ENCODE measurements around the gene SIGMAR1. TPM values are rescaled to one million over a fixed set of nuclear protein-coding genes. Genes with fewer than 3 reads are reported as not detected.
"Not testable (repeated sequence)": the region's sequence is repeated elsewhere in the genome, so short reads cannot be mapped to it uniquely, and the experiment has no call there.

Gene SIGMAR1
- polyA plus RNA-seq, 10 donors: 35.5 to 60.7 (median 47.0) TPM

DNA sequence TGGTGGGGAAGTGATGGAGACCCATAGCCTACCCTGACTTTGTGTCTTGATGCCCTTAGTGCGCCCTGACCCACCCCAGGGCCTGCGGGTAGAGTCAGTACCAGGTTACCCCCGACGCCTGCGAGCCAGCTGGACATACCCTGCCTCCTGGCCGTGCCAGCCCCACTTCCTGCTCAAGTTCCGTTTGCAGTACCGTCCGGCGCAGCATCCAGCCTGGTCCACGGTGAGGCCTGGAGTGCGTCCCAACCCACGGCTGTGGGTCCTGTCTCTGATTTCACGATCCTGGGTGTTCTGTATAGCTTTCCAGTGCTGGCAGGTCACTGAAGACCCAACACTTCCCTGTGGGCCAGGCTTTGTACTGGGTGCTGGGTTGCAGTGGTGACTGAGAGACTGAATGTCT, 20.9 kb upstream of the SIGMAR1 start:
- no peak for DNase-seq

DNA sequence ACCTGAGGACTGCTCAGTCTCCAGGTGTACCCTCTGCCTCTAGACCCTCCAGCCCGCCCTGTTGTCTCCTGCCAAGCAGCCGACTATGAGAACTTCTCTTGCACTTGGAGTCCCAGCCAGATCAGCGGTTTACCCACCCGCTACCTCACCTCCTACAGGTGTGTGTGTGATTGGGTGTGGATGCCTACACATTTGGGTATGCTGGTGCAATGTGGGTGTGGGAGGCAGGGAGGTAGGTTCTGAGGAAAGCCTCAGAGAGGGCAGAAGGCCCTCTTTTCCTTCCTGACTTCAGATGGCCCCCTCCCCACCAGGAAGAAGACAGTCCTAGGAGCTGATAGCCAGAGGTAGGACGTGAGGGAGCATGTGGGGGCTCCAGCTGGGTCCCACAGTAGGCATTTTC, 19.4 kb upstream of the SIGMAR1 start:
- no peak for DNase-seq

DNA sequence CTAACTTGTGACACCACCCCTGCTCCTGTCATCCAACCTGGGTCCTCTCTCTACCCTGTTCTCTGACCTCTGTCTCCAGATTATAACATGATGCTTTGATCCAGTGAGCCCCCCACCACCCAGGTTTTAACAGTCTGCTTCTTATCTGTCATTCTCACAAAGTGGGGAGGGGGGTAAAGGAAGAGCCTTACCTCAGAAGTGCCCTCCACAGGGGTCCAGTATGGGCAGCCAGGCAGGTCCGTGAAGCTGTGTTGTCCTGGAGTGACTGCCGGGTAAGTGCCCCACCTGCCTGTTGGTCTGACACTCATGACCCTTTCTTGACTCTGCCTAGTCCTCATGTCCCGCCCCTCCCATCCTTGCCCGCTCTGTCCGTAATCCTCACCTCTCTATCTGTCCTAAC, 17.8 kb upstream of the SIGMAR1 start:
- DNase-seq: no peak

GRCh38 chr9:34654323-34655051, 16.9 kb upstream of the SIGMAR1 start:
- peak; percentile 75 to 91 (median 84) for DNase-seq

- peak; percentile 54 to 92 (median 79) for DNase-seq
Measured at GRCh38 chr9:34653151-34654072, 15.8 kb upstream of the SIGMAR1 start.

GRCh38 chr9:34652602-34653000, 15.0 kb upstream of the SIGMAR1 start:
- peak in 1 of 3 donors; percentile 55 for DNase-seq

DNA sequence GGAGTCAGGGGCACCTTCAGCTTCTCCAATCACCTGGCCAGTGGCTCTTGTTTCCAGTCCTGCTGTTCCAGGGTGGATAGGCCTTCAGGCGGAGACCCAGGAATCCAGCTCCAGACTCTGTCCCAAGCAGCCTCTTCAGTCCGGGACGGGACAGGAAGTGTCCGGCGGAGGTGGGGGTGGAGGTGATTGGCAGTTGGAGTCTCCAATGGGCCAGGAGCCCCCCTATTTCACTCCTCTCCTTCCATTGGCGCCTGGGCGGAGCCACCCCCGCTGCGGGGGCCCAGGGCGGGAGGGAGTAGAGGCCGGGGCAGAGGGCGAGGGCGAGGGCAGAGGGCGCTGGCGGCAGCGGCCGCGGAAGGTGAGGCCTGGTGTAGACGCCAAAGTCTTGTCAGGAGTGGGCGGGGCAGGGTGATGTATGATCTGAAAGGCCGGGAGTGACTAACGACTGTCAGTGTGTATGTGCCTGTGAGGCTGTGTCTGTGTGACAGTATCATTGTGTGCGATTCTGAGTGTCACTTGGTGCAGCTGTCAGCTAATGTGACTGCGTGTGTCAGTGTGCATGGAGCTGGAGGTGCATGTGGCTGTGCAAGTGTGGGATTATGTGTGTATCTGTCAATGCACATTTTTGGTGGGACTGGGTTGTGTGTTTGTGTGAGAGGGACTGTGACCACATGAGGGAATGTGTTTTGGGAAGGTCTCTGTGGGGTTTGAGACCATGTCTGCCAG, 14.5 kb upstream of the SIGMAR1 start, which contains the start of gene IL11RA:
Gene IL11RA, plus strand, starts transcription at position 310 of the 726 bp plus-strand sequence. CDS start 3,033 bp downstream, outside the sequence.
- peak; percentile 90 to 96 (median 91) for DNase-seq

GRCh38 chr9:34651321-34651720, 13.7 kb upstream of the SIGMAR1 start:
- DNase-seq: peak in 1 of 3 donors; percentile 37

- DNase-seq: peak in 1 of 3 donors; percentile 29
Measured at GRCh38 chr9:34650816-34651215, 13.2 kb upstream of the SIGMAR1 start.

DNA sequence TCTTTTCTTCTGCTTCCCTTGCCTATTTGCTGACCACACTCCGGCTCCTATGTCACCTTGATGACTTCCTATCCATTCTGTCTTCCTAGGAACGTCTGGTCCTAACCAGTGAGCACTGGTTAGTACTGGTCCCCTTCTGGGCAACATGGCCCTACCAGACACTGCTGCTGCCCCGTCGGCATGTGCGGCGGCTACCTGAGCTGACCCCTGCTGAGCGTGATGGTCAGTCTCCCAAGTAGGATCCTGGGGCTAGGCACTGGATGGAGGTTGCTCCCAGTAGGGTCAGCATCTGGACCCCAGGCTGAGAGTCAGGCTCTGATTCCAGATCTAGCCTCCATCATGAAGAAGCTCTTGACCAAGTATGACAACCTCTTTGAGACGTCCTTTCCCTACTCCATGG, 11.1 kb upstream of the SIGMAR1 start:
- DNase-seq: no peak

GRCh38 chr9:34647651-34648050, 10.1 kb upstream of the SIGMAR1 start:
- no peak for DNase-seq

- no peak for DNase-seq
Measured at GRCh38 chr9:34647084-34647403, 9.5 kb upstream of the SIGMAR1 start.

DNA sequence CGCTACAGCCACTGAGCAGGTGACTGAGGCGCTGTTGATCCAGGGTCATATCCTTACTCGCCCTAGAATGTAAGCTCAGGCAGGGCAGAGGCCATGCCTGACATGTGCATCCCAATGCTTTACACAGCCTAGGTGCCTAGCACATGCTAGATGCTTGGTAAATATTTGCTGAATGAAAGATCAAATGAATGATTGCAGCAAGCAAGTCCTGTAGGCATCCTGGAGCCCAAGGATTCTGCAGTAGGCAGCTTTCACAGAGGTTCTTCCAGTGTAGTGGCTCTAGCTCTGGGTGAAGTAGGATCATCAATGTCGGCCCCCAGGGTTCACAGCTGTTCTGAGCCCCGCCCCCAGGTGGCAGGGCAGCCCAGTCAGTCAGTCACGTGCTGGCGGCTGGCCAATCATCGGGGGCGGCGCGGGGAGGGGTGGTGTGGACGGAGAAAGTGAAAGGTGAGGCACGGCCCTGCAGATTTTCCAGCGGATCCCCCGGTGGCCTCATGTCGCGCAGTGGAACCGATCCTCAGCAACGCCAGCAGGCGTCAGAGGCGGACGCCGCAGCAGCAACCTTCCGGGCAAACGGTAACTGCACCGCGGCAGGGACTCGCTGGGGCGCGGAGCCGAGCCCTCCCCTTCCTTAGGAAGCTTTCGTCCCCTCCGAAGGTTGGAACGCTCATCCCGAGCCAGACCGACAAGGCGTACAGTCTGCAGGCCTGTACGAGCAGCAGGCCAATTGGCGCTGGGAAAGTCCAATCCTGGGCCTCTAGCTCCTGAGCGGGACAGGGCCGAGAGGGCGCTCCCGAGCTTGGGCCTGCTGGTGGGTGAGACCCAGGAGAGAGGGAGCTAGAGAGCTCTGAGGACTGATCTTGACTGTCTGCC, 8.9 kb upstream of the SIGMAR1 start, which contains the start of gene GALT:
Gene GALT, plus strand, starts transcription at position 465 of the 873 bp plus-strand sequence. Its CDS starts 30 bp downstream, at position 495.
- peak; percentile 88 to 95 (median 88) for DNase-seq

GRCh38 chr9:34644766-34645314, 7.3 kb upstream of the SIGMAR1 start:
- no peak for DNase-seq

- no peak for DNase-seq
Measured at GRCh38 chr9:34642679-34643078, 5.1 kb upstream of the SIGMAR1 start.

DNA sequence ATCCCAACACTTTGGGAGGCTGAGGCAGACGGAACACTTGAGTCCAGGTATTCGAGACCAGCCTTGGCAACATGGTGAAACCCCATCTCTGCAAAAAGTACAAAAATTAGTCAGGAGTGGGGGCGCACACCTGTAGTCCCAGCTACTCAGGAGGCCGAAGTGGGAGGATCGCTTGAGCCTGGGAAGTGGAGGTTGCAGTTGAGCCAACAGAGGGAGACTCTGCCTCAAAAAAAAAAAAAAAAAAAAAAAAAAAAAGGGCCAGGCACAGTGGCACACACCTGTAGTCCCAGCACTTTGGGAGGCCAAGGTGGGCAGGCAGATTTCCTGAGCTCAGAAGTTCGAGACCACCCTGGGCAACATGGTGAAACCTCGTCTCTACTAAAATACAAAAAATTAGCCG, 1.7 kb upstream of the SIGMAR1 start:
- not testable (repeated sequence) for DNase-seq

DNA sequence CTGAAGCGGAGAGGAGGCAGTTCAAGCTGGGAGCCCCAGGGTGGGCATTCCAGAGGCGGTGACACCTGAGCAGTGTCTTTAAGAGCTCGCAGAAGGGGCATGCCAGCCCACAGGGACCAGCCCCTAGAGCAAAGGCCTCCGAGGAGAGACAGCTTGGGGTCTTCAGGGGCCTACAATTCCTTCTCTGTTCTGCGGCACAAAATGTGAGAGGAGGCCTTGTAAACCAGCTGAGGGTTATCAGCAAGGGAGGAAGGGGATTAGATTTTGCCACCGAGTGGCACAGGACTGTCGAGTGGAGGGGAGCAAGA, 505 bp upstream of the SIGMAR1 start:
- DNase-seq: no peak

- DNase-seq: no peak
Measured at GRCh38 chr9:34636791-34637355, 714 bp downstream of the SIGMAR1 start.

DNA sequence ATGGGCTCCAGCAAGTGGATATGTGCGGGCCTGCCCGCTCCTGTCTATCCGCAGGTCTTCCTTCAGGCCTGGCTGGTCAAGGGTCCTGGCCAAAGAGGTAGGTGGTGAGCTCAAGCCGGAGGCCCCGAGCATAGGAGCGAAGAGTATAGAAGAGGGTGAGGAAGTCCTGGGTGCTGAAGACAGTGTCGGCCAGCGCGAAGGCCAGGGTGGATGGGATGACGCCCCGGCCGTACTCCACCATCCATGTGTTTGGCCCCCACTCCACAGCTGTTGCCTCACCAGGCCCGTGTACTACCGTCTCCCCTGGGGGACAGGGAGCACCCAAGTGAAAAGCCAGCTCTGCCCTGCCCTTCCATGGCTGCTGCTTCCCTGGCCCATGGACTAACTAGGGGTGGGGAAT, 2.0 kb downstream of the SIGMAR1 start:
- no peak for DNase-seq

- no peak for DNase-seq
Measured at GRCh38 chr9:34634551-34635248, 2.9 kb downstream of the SIGMAR1 start.
